HCT116 (cell line): Measurements from ENCODE around the gene TCF12. TPM values are rescaled to one million over a fixed set of nuclear protein-coding genes. Genes with fewer than 3 reads are reported as not detected.

Source experiments
- ATAC-seq: fragments of 200-7000 bp; cut with Tn5 transposase; 2 replicates; pipeline ENCODE4 v1.9.1; 2020; ENCODE audit warnings: mild to moderate bottlenecking, moderate library complexity
- BruUV-seq: library from RNA; stranded (reverse); fragments of 400-500 nt; replicated peaks from 2 replicates; lab custom pipeline; 2021; lab: Mats Ljungman, UMichigan
- CTCF ChIA-PET: fragments of 300-600 bp; sonication (Branson Sonifier 250); formaldehyde crosslinking; loops from one replicate; lab custom pipeline; 2021; ENCODE audit warnings: antibody characterized with exemption; lab: Charles Lee
- POLR2A ChIA-PET: fragments of 300-600, 350-600 bp; sonication (Branson Sonifier 250); formaldehyde crosslinking; loops from one replicate; lab custom pipeline; 2021; ENCODE audit warnings: antibody characterized with exemption; lab: Charles Lee
- RAD21 ChIA-PET, 2 experiments: fragments of 300-600 bp; sonication (Branson Sonifier 250); formaldehyde crosslinking; loops; one replicate each; lab custom pipeline; 2023; ENCODE audit warnings: low total read pairs in 2 of 2; ENCODE audit not compliant: uncharacterized antibody in 2 of 2, unreplicated experiment in 2 of 2, low non-redundant PET in 1 of 2; lab: Charles Lee
- DNase-seq: peaks from one replicate; pipeline ENCODE4 v3.0.0-alpha.2; 2010; ENCODE audit warnings: low read depth, low spot score
- H2AFZ ChIP-seq: fragments of 200-600 bp; shearing (Covaris generic), sonication (generic); 2 replicates; pipeline ENCODE4 v1.6.1; 2017; ENCODE audit warnings: low read depth, mixed run types, mixed read lengths, antibody characterized with exemption, low read length; ENCODE audit not compliant: poor library complexity, severe bottlenecking
- H3K27ac ChIP-seq: 2 replicates; pipeline ENCODE4 v1.5.1; 2012; ENCODE audit warnings: low read depth, low read length
- H3K27me3 ChIP-seq: fragments of 200-600 bp; sonication (generic); 2 replicates; pipeline ENCODE4 v1.6.1; 2016; ENCODE audit warnings: mixed run types, low read length, mixed read lengths; ENCODE audit not compliant: insufficient read depth
- H3K36me3 ChIP-seq, 2 experiments: fragments of 200-500 bp in 1 of 2; fragments of 200-600 bp in 1 of 2; sonication (Bioruptor generic) in 1 of 2; sonication (generic) in 1 of 2; 2 replicates each; pipeline versions ENCODE4 v1.5.1 to v1.6.1; 2014 to 2016; ENCODE audit warnings: low read length in 2 of 2, inconsistent platforms in 1 of 2, mixed read lengths in 1 of 2, mixed run types in 1 of 2; ENCODE audit not compliant: insufficient read depth in 2 of 2, control insufficient read depth in 1 of 2
- H3K4me1 ChIP-seq, 2 experiments: fragments of 200-600 bp in 1 of 2; sonication (generic) in 1 of 2; 2 replicates each; pipeline versions ENCODE4 v1.5.1 to v1.6.1; 2012 to 2017; ENCODE audit warnings: low read length in 2 of 2, inconsistent platforms in 1 of 2, mild to moderate bottlenecking in 1 of 2, mixed read lengths in 1 of 2, mixed run types in 1 of 2, moderate library complexity in 1 of 2; ENCODE audit not compliant: insufficient read depth in 2 of 2, control insufficient read depth in 1 of 2
- H3K4me2 ChIP-seq: fragments of 200-600 bp; sonication (generic); 2 replicates; pipeline ENCODE4 v1.6.1; 2017; ENCODE audit warnings: mixed run types, low read length, mixed read lengths
- H3K4me3 ChIP-seq, 2 experiments: fragments of 200-600 bp in 1 of 2; sonication (generic) in 1 of 2; replicated peaks in 1 of 2; 2 replicates each; pipeline ENCODE4 v1.5.1; 2011 to 2016; ENCODE audit warnings: low read length in 2 of 2, control low read depth in 1 of 2, low read depth in 1 of 2, mild to moderate bottlenecking in 1 of 2, mixed read lengths in 1 of 2, mixed run types in 1 of 2
- H3K79me2 ChIP-seq: fragments of 200-600 bp; sonication (generic); 2 replicates; pipeline ENCODE4 v1.6.1; 2017; ENCODE audit warnings: mild to moderate bottlenecking, mixed run types, low read length, moderate library complexity, mixed read lengths; ENCODE audit not compliant: insufficient read depth
- H3K9ac ChIP-seq: fragments of 200-600 bp; sonication (generic); 2 replicates; pipeline ENCODE4 v1.6.1; 2016; ENCODE audit warnings: low read length, mixed read lengths
- H3K9me2 ChIP-seq: fragments of 200-600 bp; sonication (generic), shearing (Covaris generic); 2 replicates; pipeline ENCODE4 v1.6.1; 2017; ENCODE audit warnings: mixed run types, mild to moderate bottlenecking, moderate library complexity; ENCODE audit not compliant: insufficient read depth
- H3K9me3 ChIP-seq, 2 experiments: fragments of 200-500 bp in 1 of 2; fragments of 200-600 bp in 1 of 2; sonication (Bioruptor generic) in 1 of 2; sonication (generic) in 1 of 2; 2 replicates each; pipeline ENCODE4 v1.6.1; 2014 to 2017; ENCODE audit warnings: low read length in 2 of 2, mixed read lengths in 2 of 2, inconsistent platforms in 1 of 2, low read depth in 1 of 2, mild to moderate bottlenecking in 1 of 2, mixed run types in 1 of 2, moderate library complexity in 1 of 2; ENCODE audit not compliant: control insufficient read depth in 1 of 2, insufficient read depth in 1 of 2
- H4K20me1 ChIP-seq: fragments of 200-600 bp; sonication (generic), shearing (Covaris generic); 2 replicates; pipeline ENCODE4 v1.6.1; 2017; ENCODE audit warnings: mixed run types, mild to moderate bottlenecking, moderate library complexity; ENCODE audit not compliant: insufficient read depth
- ATF3 ChIP-seq: IDR thresholded peaks from 2 replicates; pipeline ENCODE4 v1.6.1; 2012
- CBX3 ChIP-seq: IDR thresholded peaks from 2 replicates; pipeline ENCODE4 v1.6.1; 2012; ENCODE audit warnings: low read depth
- CTCF ChIP-seq, 3 experiments: fragments of 200-600 bp in 1 of 3; sonication (generic) in 1 of 3; IDR thresholded peaks in 2 of 3; conservative IDR thresholded peaks in 1 of 3; 2 replicates each; pipeline ENCODE4 v1.5.1; 2012 to 2017; ENCODE audit warnings: low read depth in 2 of 3, low read length in 2 of 3, antibody characterized with exemption in 1 of 3, borderline replicate concordance in 1 of 3, control low read depth in 1 of 3, mild to moderate bottlenecking in 1 of 3, mixed read lengths in 1 of 3, mixed run types in 1 of 3, moderate library complexity in 1 of 3; ENCODE audit not compliant: insufficient read depth in 1 of 3
- EGR1 ChIP-seq: IDR thresholded peaks from 2 replicates; pipeline ENCODE4 v1.6.1; 2012; ENCODE audit warnings: low read depth
- ELF1 ChIP-seq: IDR thresholded peaks from 2 replicates; pipeline ENCODE4 v1.6.1; 2012; ENCODE audit warnings: low read depth, borderline replicate concordance
- EZH2 ChIP-seq: fragments of 200-600 bp; sonication (generic); IDR thresholded peaks from 2 replicates; pipeline ENCODE4 v1.6.1; 2017; ENCODE audit warnings: antibody characterized with exemption, mixed run types
- FOSL1 ChIP-seq: IDR thresholded peaks from 2 replicates; pipeline ENCODE4 v1.6.1; 2012; ENCODE audit warnings: low read depth
- JUND ChIP-seq: IDR thresholded peaks from 2 replicates; pipeline ENCODE4 v1.6.1; 2012
- MAX ChIP-seq: IDR thresholded peaks from 2 replicates; pipeline ENCODE4 v1.6.1; 2012
- POLR2A ChIP-seq: IDR thresholded peaks from 2 replicates; pipeline ENCODE4 v1.7.0; 2011; ENCODE audit warnings: borderline replicate concordance; ENCODE audit not compliant: insufficient read depth, insufficient read length; ENCODE audit errors: extremely low read depth
- POLR2AphosphoS5 ChIP-seq: IDR thresholded peaks from 2 replicates; pipeline ENCODE4 v1.6.1; 2011; ENCODE audit warnings: mild to moderate bottlenecking, low read depth, low read length, moderate library complexity
- RAD21 ChIP-seq: IDR thresholded peaks from 2 replicates; pipeline ENCODE4 v1.6.1; 2012; ENCODE audit warnings: low read depth, mild to moderate bottlenecking
- REST ChIP-seq: IDR thresholded peaks from 2 replicates; pipeline ENCODE4 v1.6.1; 2012; ENCODE audit warnings: low read depth
- SP1 ChIP-seq: IDR thresholded peaks from 2 replicates; pipeline ENCODE4 v1.6.1; 2012; ENCODE audit warnings: low read depth
- SRF ChIP-seq: IDR thresholded peaks from 2 replicates; pipeline ENCODE4 v1.6.1; 2012; ENCODE audit warnings: low read depth
- TCF7L2 ChIP-seq: IDR thresholded peaks from 2 replicates; pipeline ENCODE4 v1.7.0; 2011; ENCODE audit warnings: borderline replicate concordance, inconsistent platforms; ENCODE audit not compliant: insufficient read depth, insufficient read length; ENCODE audit errors: extremely low read depth
- YY1 ChIP-seq: IDR thresholded peaks from 2 replicates; pipeline ENCODE4 v1.6.1; 2011; ENCODE audit warnings: low read length, low read depth, moderate library complexity, mild to moderate bottlenecking; ENCODE audit not compliant: insufficient replicate concordance; ENCODE audit errors: extremely low read depth
- ZFX ChIP-seq: fragments of 450-650 bp; IDR thresholded peaks from 2 replicates; pipeline ENCODE4 v1.6.1; 2017
- ZNF274 ChIP-seq: fragments of 200-500 bp; sonication (Bioruptor generic); IDR thresholded peaks from 2 replicates; pipeline ENCODE4 v1.6.1; 2014; ENCODE audit warnings: mild to moderate bottlenecking, low read depth, low read length, inconsistent platforms
- intact Hi-C: fragments of 100-400 bp; cut with micrococcal nuclease; formaldehyde crosslinking; loops from 2 replicates; pipeline ENCODE4 v1.10.0; 2022
- total RNA-seq: library from RNA; stranded (reverse); gene quantifications from one replicate; pipeline ENCODE4 v1.2.1, GENCODE V29; 2021; ENCODE audit not compliant: unreplicated experiment

The TCF12 gene
- total RNA-seq, 1 experiment from 2014 or later, result 71.6 TPM

GRCh38 chr15:57234156-57234555, 315.7 kb downstream of the TCF12 start (continued):
- TF ChIP-seq MAX, result no peak
- no peak for TF ChIP-seq POLR2AphosphoS5
- no peak for TF ChIP-seq JUND

- Histone ChIP-seq H3K9ac (no peak overlapping the region), H3K9me3 (no peaks in the 10 kb centered on the region), H3K27me3 (no peaks in the 10 kb centered on the region), H3K79me2 (no peaks in the 10 kb centered on the region), H4K20me1 (no peaks in the 10 kb centered on the region), H3K36me3 (0 out of 4 replicates have a peak, but pooled peaks cover 0 to 6% of the 10 kb centered on the region in 2 experiments), H3K4me2 (no peak overlapping the region), H3K4me1 (no peaks in the 10 kb centered on the region), H3K9me2 (no peaks in the 10 kb centered on the region), H3K27ac (no peak overlapping the region), H3K4me3 (no peak overlapping the region), H2AFZ (no peak overlapping the region)
- no peak for DNase-seq
- no TSS peak for BruUV-seq
- intact Hi-C loops, result no loop called here
- ChIA-PET CTCF (no interaction called here), RAD21 (no interaction called here), POLR2A (no interaction called here)
- ATAC-seq, result no peak
- no peak for TF ChIP-seq EGR1
- TF ChIP-seq CTCF (IDR thresholded peaks at IDR 0.05 in 2 of 3, conservative IDR thresholded peaks at IDR 0.05 in 1 of 3; ENCODE audit: borderline replicate concordance in 1 of 3, insufficient read depth in 1 of 3, low read depth in 2 of 3, low read length in 2 of 3), result no peak
- no peak for TF ChIP-seq ELF1
- no peak for TF ChIP-seq RAD21
- TF ChIP-seq EZH2, result no peak
- TF ChIP-seq POLR2AphosphoS5, result no peak
- TF ChIP-seq TCF7L2, result no peak
- no peak for TF ChIP-seq ATF3
- no peak for TF ChIP-seq FOSL1
- TF ChIP-seq ZNF274, result no peak
- TF ChIP-seq POLR2A, result no peak
- no peak for TF ChIP-seq CBX3
- no peak for TF ChIP-seq YY1
- TF ChIP-seq ZFX, result no peak
- TF ChIP-seq REST, result no peak
- TF ChIP-seq MAX, result no peak
- TF ChIP-seq SRF, result no peak
- no peak for TF ChIP-seq SP1
- no peak for TF ChIP-seq JUND
Measured at GRCh38 chr15:57235186-57235585, 316.7 kb downstream of the TCF12 start.
